Activated CD8-positive, alpha-beta T cell treated with anti-CD3 and anti-CD28 coated beads for 36 hours (primary cell): ENCODE results near the gene GRHL1. TPM values are rescaled to one million over a fixed set of nuclear protein-coding genes. Genes with fewer than 3 reads are reported as not detected.

ENCODE experiments used
- ATAC-seq: fragments of 200-7000 bp; cut with Tn5 transposase; one replicate; pipeline ENCODE4 v1.10.0; 2021; ENCODE audit warnings: mild to moderate bottlenecking, moderate library complexity
- CTCF ChIA-PET: fragments of 350-600 bp; sonication (Branson Sonifier 250); formaldehyde crosslinking; loops from one replicate; lab custom pipeline; 2021; ENCODE audit warnings: antibody characterized with exemption; lab: Charles Lee
- POLR2A ChIA-PET: fragments of 350-600 bp; sonication (Branson Sonifier 250); formaldehyde crosslinking; loops from one replicate; lab custom pipeline; 2021; ENCODE audit warnings: antibody characterized with exemption; lab: Charles Lee
- DNase-seq: peaks from one replicate; pipeline ENCODE4 v3.0.0-alpha.2; 2020
- H3K27ac Mint-ChIP-seq: one replicate; pipeline ENCODE4 v1.8.0; 2021; ENCODE audit warnings: mild to moderate bottlenecking, mixed read lengths
- H3K27me3 Mint-ChIP-seq: one replicate; pipeline ENCODE4 v1.8.0; 2021; ENCODE audit warnings: mixed read lengths
- H3K36me3 Mint-ChIP-seq: one replicate; pipeline ENCODE4 v1.8.0; 2021; ENCODE audit warnings: low read depth, mixed read lengths
- H3K4me1 Mint-ChIP-seq: one replicate; pipeline ENCODE4 v1.8.0; 2021; ENCODE audit warnings: low read depth, mixed read lengths
- H3K4me3 Mint-ChIP-seq: one replicate; pipeline ENCODE4 v1.8.0; 2021; ENCODE audit warnings: mild to moderate bottlenecking, moderate library complexity, mixed read lengths
- H3K9me3 Mint-ChIP-seq: one replicate; pipeline ENCODE4 v1.8.0; 2021; ENCODE audit warnings: mixed read lengths
- CTCF ChIP-seq: fragments of 200-600 bp; IDR thresholded peaks from one replicate; pipeline ENCODE4 v1.8.0; 2022; ENCODE audit warnings: antibody characterized with exemption, mild to moderate bottlenecking
- intact Hi-C: fragments of 100-400 bp; cut with micrococcal nuclease; formaldehyde crosslinking; loops from one replicate; pipeline ENCODE4 v1.10.0; 2022
- total RNA-seq, 2 experiments: library from RNA; stranded (reverse); gene quantifications; one replicate each; pipeline ENCODE4 v1.2.3, GENCODE V29; 2021

GRHL1 gene
- total RNA-seq, 2 experiments from 2014 or later: 0.20 to 0.25 TPM

GRCh38 chr2:10022041-10022421, 70.5 kb downstream of the GRHL1 start:
- ATAC-seq (no peak), DNase-seq (no peak)
- Mint-ChIP-seq H3K27me3 (no peaks in the 10 kb centered on the region), H3K27ac (no peak overlapping the region), H3K4me3 (no peak overlapping the region), H3K9me3 (peaks cover 4% of the 10 kb centered on the region), H3K36me3 (no peaks in the 10 kb centered on the region), H3K4me1 (no peaks in the 10 kb centered on the region)
- ChIA-PET CTCF (interaction anchor here (1.6 kb wide), 1 partner anchor 27 kb away, joined by 3 read pairs; no protein-coding TSS in a partner anchor), POLR2A (no interaction called here)
- TF ChIP-seq CTCF: no peak
- intact Hi-C loops: no loop called here

GRCh38 chr2:10022445-10022844, 71.0 kb downstream of the GRHL1 start:
- no peak for TF ChIP-seq CTCF

GRCh38 chr2:10022966-10023662, 71.6 kb downstream of the GRHL1 start:
- POLR2A ChIA-PET: no interaction called here
- Mint-ChIP-seq H3K4me1 (no peaks in the 10 kb centered on the region), H3K36me3 (no peaks in the 10 kb centered on the region), H3K27me3 (no peaks in the 10 kb centered on the region), H3K4me3 (no peak overlapping the region), H3K27ac (no peak overlapping the region), H3K9me3 (no peaks in the 10 kb centered on the region)
- DNase-seq: no peak
- intact Hi-C loops: no loop called here
- no peak for TF ChIP-seq CTCF
- no peak for ATAC-seq
- CTCF ChIA-PET: interaction anchor here (1.0 kb wide), 1 partner anchor 25 kb away, joined by 3 read pairs; no protein-coding TSS in a partner anchor

More at GRCh38 chr2:10022445-10022844, 71.0 kb downstream of the GRHL1 start:
- no peak for ATAC-seq
- Mint-ChIP-seq H3K9me3 (peaks cover 1% of the 10 kb centered on the region), H3K4me3 (no peak overlapping the region), H3K27me3 (no peaks in the 10 kb centered on the region), H3K4me1 (no peaks in the 10 kb centered on the region), H3K27ac (no peak overlapping the region), H3K36me3 (no peaks in the 10 kb centered on the region)
- POLR2A ChIA-PET: no interaction called here
- CTCF ChIA-PET: interaction anchor here (1.6 kb wide), 1 partner anchor 27 kb away, joined by 3 read pairs; no protein-coding TSS in a partner anchor
- DNase-seq: no peak
- intact Hi-C loops: no loop called here

- H3K27ac Mint-ChIP-seq: no peak overlapping the region
These were observed 75.6 kb downstream of the GRHL1 start for GRCh38 chr2:10026940-10027569.

More at GRCh38 chr2:10026940-10027569, 75.6 kb downstream of the GRHL1 start:
- H3K4me3 Mint-ChIP-seq: no peak overlapping the region
- no peak for TF ChIP-seq CTCF
- H3K9me3 Mint-ChIP-seq: no peaks in the 10 kb centered on the region
- POLR2A ChIA-PET: no interaction called here
- no peaks in the 10 kb centered on the region for H3K27me3 Mint-ChIP-seq
- peaks cover 18% of the 10 kb centered on the region for H3K4me1 Mint-ChIP-seq
- intact Hi-C loops: no loop called here
- H3K36me3 Mint-ChIP-seq: no peaks in the 10 kb centered on the region
- ATAC-seq: no peak
- CTCF ChIA-PET: interaction anchor here (0.7 to 5.5 kb wide), 4 partner anchors 41 to 213 kb away, joined by 3 to 44 read pairs (median 5); no protein-coding TSS in a partner anchor
- DNase-seq: no peak
